ENCODE measurements around the gene WDR17. TPM values are rescaled to one million over a fixed set of nuclear protein-coding genes. Genes with fewer than 3 reads are reported as not detected.

The WDR17 gene
- polyA plus RNA-seq, 3 donors = 6.6 to 11.4 (median 8.8) TPM

GRCh38 chr4:176066757-176067156, 1.1 kb downstream of the WDR17 start:
- no peak for DNase-seq (ENCODE audit: extremely low read depth in 1 of 11, low read depth in 9 of 11, low spot score in 4 of 11)

GRCh38 chr4:176077561-176077960, 11.9 kb downstream of the WDR17 start:
- DNase-seq (ENCODE audit: extremely low read depth in 1 of 11, low read depth in 9 of 11, low spot score in 4 of 11) = no peak

GRCh38 chr4:176084769-176085168, 19.1 kb downstream of the WDR17 start:
- no peak for DNase-seq (ENCODE audit: extremely low read depth in 1 of 11, low read depth in 9 of 11, low spot score in 4 of 11)

- DNase-seq (ENCODE audit: extremely low read depth in 1 of 11, low read depth in 9 of 11, low spot score in 4 of 11) = no peak
Observed at GRCh38 chr4:176090115-176090514, 24.5 kb downstream of the WDR17 start.

GRCh38 chr4:176099314-176099713, 33.7 kb downstream of the WDR17 start:
- DNase-seq (ENCODE audit: extremely low read depth in 1 of 11, low read depth in 9 of 11, low spot score in 4 of 11) = no peak

GRCh38 chr4:176102414-176103063, 36.9 kb downstream of the WDR17 start:
- DNase-seq (ENCODE audit: extremely low read depth in 1 of 11, low read depth in 9 of 11, low spot score in 4 of 11) = no peak

- no peak for DNase-seq (ENCODE audit: extremely low read depth in 1 of 11, low read depth in 9 of 11, low spot score in 4 of 11)
Observed at GRCh38 chr4:176107695-176108094, 42.1 kb downstream of the WDR17 start.

- peak in 1 of 11 donors; percentile 7 for DNase-seq (ENCODE audit: extremely low read depth in 1 of 11, low read depth in 9 of 11, low spot score in 4 of 11)
Observed at GRCh38 chr4:176123710-176124407, 58.2 kb downstream of the WDR17 start.

- DNase-seq (ENCODE audit: extremely low read depth in 1 of 11, low read depth in 9 of 11, low spot score in 4 of 11) = no peak
Observed at GRCh38 chr4:176125063-176125462, 59.4 kb downstream of the WDR17 start.

- no peak for DNase-seq (ENCODE audit: extremely low read depth in 1 of 11, low read depth in 9 of 11, low spot score in 4 of 11)
Observed at GRCh38 chr4:176134670-176135069, 69.0 kb downstream of the WDR17 start.

- DNase-seq (ENCODE audit: extremely low read depth in 1 of 11, low read depth in 9 of 11, low spot score in 4 of 11) = no peak
Observed at GRCh38 chr4:176137631-176138030, 72.0 kb downstream of the WDR17 start.

- no peak for DNase-seq (ENCODE audit: extremely low read depth in 1 of 11, low read depth in 9 of 11, low spot score in 4 of 11)
Observed at GRCh38 chr4:176139518-176139917, 73.9 kb downstream of the WDR17 start.

- DNase-seq (ENCODE audit: extremely low read depth in 1 of 11, low read depth in 9 of 11, low spot score in 4 of 11) = no peak
Observed at GRCh38 chr4:176142253-176142652, 76.6 kb downstream of the WDR17 start.

- no peak for DNase-seq (ENCODE audit: extremely low read depth in 1 of 11, low read depth in 9 of 11, low spot score in 4 of 11)
Observed at GRCh38 chr4:176149680-176150355, 84.2 kb downstream of the WDR17 start.

GRCh38 chr4:176150356-176150682, 84.7 kb downstream of the WDR17 start:
- DNase-seq (ENCODE audit: extremely low read depth in 1 of 11, low read depth in 9 of 11, low spot score in 4 of 11) = peak in 2 of 11 donors; percentile 3 to 8

GRCh38 chr4:176150704-176151103, 85.1 kb downstream of the WDR17 start:
- DNase-seq (ENCODE audit: extremely low read depth in 1 of 11, low read depth in 9 of 11, low spot score in 4 of 11) = no peak

- DNase-seq (ENCODE audit: extremely low read depth in 1 of 11, low read depth in 9 of 11, low spot score in 4 of 11) = no peak
Observed at GRCh38 chr4:176153124-176153523, 87.5 kb downstream of the WDR17 start.

GRCh38 chr4:176156656-176157055, 91.0 kb downstream of the WDR17 start:
- DNase-seq (ENCODE audit: extremely low read depth in 1 of 11, low read depth in 9 of 11, low spot score in 4 of 11) = no peak

- no peak for DNase-seq (ENCODE audit: extremely low read depth in 1 of 11, low read depth in 9 of 11, low spot score in 4 of 11)
Observed at GRCh38 chr4:176163041-176163440, 97.4 kb downstream of the WDR17 start.

- DNase-seq (ENCODE audit: extremely low read depth in 1 of 11, low read depth in 9 of 11, low spot score in 4 of 11) = no peak
Observed at GRCh38 chr4:176185051-176185450, 119.4 kb downstream of the WDR17 start.

Data from renal cortex interstitium (tissue), 11 donors.